ENCODE data around the gene CAPSL.

DNA sequence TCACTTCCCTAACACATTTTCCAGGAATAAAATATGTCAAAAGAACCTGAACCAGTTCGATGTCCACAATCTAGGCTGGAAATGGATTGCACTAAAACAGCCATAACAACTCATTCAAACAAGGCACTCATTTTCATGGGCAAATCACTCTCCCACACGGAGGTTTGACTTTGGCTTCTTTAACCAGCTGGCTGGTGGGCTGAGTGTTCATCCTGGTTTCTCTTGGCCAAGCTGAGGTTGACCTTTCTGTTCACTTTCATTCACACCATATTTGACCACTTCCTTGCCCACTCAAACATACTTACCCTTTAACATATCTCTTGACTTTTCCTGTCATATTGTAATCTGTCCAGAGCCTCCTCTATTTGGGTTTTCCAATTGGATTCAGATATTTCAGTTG, 76.3 kb downstream of the CAPSL start:
- TF ChIP-seq, protein P1, sequence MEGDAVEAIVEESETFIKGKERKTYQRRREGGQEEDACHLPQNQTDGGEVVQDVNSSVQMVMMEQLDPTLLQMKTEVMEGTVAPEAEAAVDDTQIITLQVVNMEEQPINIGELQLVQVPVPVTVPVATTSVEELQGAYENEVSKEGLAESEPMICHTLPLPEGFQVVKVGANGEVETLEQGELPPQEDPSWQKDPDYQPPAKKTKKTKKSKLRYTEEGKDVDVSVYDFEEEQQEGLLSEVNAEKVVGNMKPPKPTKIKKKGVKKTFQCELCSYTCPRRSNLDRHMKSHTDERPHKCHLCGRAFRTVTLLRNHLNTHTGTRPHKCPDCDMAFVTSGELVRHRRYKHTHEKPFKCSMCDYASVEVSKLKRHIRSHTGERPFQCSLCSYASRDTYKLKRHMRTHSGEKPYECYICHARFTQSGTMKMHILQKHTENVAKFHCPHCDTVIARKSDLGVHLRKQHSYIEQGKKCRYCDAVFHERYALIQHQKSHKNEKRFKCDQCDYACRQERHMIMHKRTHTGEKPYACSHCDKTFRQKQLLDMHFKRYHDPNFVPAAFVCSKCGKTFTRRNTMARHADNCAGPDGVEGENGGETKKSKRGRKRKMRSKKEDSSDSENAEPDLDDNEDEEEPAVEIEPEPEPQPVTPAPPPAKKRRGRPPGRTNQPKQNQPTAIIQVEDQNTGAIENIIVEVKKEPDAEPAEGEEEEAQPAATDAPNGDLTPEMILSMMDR (IDR thresholded peaks at IDR 0.05; ENCODE audit: poor library complexity): no peak
- TF ChIP-seq EZH2 (IDR thresholded peaks at IDR 0.05; ENCODE audit: borderline replicate concordance): no peak
